ENCODE results near the gene TRIM32.

DNA sequence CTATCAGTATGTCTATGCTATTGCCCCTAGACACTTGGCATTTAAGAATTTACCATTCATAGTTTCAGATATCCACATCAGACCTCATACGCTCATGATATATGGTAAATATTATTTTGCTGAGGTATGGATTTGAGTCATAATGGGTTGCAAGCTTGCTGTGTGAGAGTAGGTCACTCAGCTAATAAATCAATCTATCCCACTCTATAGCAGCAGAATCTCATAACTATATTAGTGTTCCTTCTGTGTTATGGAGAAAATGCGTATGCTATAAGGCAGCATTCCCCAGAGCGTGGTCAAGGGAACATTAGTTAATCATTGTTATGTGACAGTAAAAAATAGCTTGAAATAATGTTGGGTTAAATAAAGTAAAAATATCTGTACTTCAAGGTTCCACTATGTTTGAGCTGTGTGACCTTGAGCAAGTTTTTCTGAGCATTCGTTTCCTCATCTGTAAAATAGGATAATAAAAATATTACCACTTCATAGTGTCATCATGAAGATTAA lies 7.7 kb downstream of the TRIM32 start:
- TF ChIP-seq CEBPB (IDR thresholded peaks at IDR 0.05; ENCODE audit: low read depth) (no peak), RAD21 (IDR thresholded peaks at IDR 0.05; ENCODE audit: low read depth) (no peak), POLR2AphosphoS5 (IDR thresholded peaks at IDR 0.05; ENCODE audit: low read depth, low read length) (no peak), EZH2phosphoT487 (IDR thresholded peaks at IDR 0.05; ENCODE audit: borderline replicate concordance) (no peak), JUND (IDR thresholded peaks at IDR 0.05) (no peak)
- TF ChIP-seq, protein P1, sequence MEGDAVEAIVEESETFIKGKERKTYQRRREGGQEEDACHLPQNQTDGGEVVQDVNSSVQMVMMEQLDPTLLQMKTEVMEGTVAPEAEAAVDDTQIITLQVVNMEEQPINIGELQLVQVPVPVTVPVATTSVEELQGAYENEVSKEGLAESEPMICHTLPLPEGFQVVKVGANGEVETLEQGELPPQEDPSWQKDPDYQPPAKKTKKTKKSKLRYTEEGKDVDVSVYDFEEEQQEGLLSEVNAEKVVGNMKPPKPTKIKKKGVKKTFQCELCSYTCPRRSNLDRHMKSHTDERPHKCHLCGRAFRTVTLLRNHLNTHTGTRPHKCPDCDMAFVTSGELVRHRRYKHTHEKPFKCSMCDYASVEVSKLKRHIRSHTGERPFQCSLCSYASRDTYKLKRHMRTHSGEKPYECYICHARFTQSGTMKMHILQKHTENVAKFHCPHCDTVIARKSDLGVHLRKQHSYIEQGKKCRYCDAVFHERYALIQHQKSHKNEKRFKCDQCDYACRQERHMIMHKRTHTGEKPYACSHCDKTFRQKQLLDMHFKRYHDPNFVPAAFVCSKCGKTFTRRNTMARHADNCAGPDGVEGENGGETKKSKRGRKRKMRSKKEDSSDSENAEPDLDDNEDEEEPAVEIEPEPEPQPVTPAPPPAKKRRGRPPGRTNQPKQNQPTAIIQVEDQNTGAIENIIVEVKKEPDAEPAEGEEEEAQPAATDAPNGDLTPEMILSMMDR (IDR thresholded peaks at IDR 0.05 in 2 of 3, conservative IDR thresholded peaks at IDR 0.05 in 1 of 3; ENCODE audit: borderline replicate concordance in 1 of 3, insufficient read depth in 1 of 3, low read depth in 2 of 3, low read length in 2 of 3), result no peak
- TF ChIP-seq, protein P2, sequence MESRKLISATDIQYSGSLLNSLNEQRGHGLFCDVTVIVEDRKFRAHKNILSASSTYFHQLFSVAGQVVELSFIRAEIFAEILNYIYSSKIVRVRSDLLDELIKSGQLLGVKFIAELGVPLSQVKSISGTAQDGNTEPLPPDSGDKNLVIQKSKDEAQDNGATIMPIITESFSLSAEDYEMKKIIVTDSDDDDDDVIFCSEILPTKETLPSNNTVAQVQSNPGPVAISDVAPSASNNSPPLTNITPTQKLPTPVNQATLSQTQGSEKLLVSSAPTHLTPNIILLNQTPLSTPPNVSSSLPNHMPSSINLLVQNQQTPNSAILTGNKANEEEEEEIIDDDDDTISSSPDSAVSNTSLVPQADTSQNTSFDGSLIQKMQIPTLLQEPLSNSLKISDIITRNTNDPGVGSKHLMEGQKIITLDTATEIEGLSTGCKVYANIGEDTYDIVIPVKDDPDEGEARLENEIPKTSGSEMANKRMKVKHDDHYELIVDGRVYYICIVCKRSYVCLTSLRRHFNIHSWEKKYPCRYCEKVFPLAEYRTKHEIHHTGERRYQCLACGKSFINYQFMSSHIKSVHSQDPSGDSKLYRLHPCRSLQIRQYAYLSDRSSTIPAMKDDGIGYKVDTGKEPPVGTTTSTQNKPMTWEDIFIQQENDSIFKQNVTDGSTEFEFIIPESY (IDR thresholded peaks at IDR 0.05; ENCODE audit: extremely low read depth, insufficient replicate concordance, low read length), result no peak
